Keratinocyte (primary cell): Measurements from ENCODE around the gene NCAM2. TPM values are rescaled to one million over a fixed set of nuclear protein-coding genes. Genes with fewer than 3 reads are reported as not detected.

Experiments
- DNase-seq: peaks from one replicate; pipeline ENCODE4 v3.0.0-alpha.2; 2011; ENCODE audit warnings: low read depth, missing footprints, low spot score
- FAIRE-seq: peaks from 2 replicates; lab custom pipeline; 2011; peaks lifted over from hg19 to GRCh38; lab: Jason Lieb, UNC
- H2AFZ ChIP-seq: 2 replicates; pipeline ENCODE4 v1.6.0; 2012; ENCODE audit warnings: low read length, control low read depth, inconsistent platforms; ENCODE audit not compliant: control insufficient read depth
- H3K27ac ChIP-seq: 2 replicates; pipeline ENCODE4 v1.5.1; 2011; ENCODE audit warnings: low read length; ENCODE audit not compliant: control insufficient read depth, insufficient read depth
- H3K27me3 ChIP-seq: 3 replicates; pipeline ENCODE4 v1.6.0; 2011; ENCODE audit warnings: low read length; ENCODE audit not compliant: control insufficient read depth, insufficient read depth; ENCODE audit errors: extremely low read depth
- H3K36me3 ChIP-seq, 2 experiments: 2 replicates in 1 of 2; 3 replicates in 1 of 2; pipeline ENCODE4 v1.5.1; 2011; ENCODE audit warnings: low read length in 2 of 2, mild to moderate bottlenecking in 1 of 2; ENCODE audit not compliant: control insufficient read depth in 2 of 2, insufficient read depth in 2 of 2; ENCODE audit errors: extremely low read depth in 1 of 2
- H3K4me1 ChIP-seq: 3 replicates; pipeline ENCODE4 v1.5.1; 2011; ENCODE audit warnings: low read length; ENCODE audit not compliant: control insufficient read depth, insufficient read depth; ENCODE audit errors: extremely low read depth
- H3K4me2 ChIP-seq: 3 replicates; pipeline ENCODE4 v1.6.0; 2011; ENCODE audit warnings: low read depth, low read length; ENCODE audit not compliant: control insufficient read depth, insufficient read depth; ENCODE audit errors: extremely low read depth
- H3K4me3 ChIP-seq, 3 experiments: fragments of 200-600 bp in 1 of 3; sonication (generic) in 1 of 3; 2 replicates in 2 of 3; 3 replicates in 1 of 3; pipeline ENCODE4 v1.5.1; 2011 to 2016; ENCODE audit warnings: low read length in 3 of 3, mild to moderate bottlenecking in 3 of 3, control low read depth in 2 of 3, inconsistent platforms in 1 of 3, low read depth in 1 of 3, mixed read lengths in 1 of 3, mixed run types in 1 of 3, moderate library complexity in 1 of 3; ENCODE audit not compliant: control insufficient read depth in 2 of 3, insufficient read depth in 2 of 3; ENCODE audit errors: extremely low read depth in 1 of 3
- H3K79me2 ChIP-seq: 2 replicates; pipeline ENCODE4 v1.6.0; 2012; ENCODE audit warnings: low read length; ENCODE audit not compliant: control insufficient read depth, insufficient read depth
- H3K9ac ChIP-seq: 3 replicates; pipeline ENCODE4 v1.6.0; 2011; ENCODE audit warnings: low read length; ENCODE audit not compliant: control insufficient read depth, insufficient read depth; ENCODE audit errors: extremely low read depth
- H3K9me1 ChIP-seq: 3 replicates; pipeline ENCODE4 v1.6.0; 2011; ENCODE audit warnings: low read length; ENCODE audit not compliant: control insufficient read depth, insufficient read depth; ENCODE audit errors: extremely low read depth
- H3K9me3 ChIP-seq: 2 replicates; pipeline ENCODE4 v1.5.1; 2012; ENCODE audit warnings: low read depth, low read length; ENCODE audit not compliant: control insufficient read depth
- H4K20me1 ChIP-seq: 3 replicates; pipeline ENCODE4 v1.6.0; 2011; ENCODE audit warnings: low read length; ENCODE audit not compliant: control insufficient read depth, insufficient read depth; ENCODE audit errors: extremely low read depth
- CTCF ChIP-seq, 3 experiments: IDR thresholded peaks in 1 of 3; conservative IDR thresholded peaks in 1 of 3; optimal IDR thresholded peaks in 1 of 3; 2 replicates in 2 of 3; 3 replicates in 1 of 3; pipeline versions ENCODE3 to v1.5.1; 2011; ENCODE audit warnings: low read length in 3 of 3, mild to moderate bottlenecking in 3 of 3, moderate library complexity in 2 of 3, control low read depth in 1 of 3, inconsistent platforms in 1 of 3; ENCODE audit not compliant: insufficient read depth in 2 of 3; ENCODE audit errors: extremely low read depth in 1 of 3
- EZH2 ChIP-seq: IDR thresholded peaks from one replicate; pipeline ENCODE4 v1.6.1; 2012; ENCODE audit warnings: inconsistent platforms, mild to moderate bottlenecking, low read length, moderate library complexity
- dilution Hi-C: fragments of 300-500 bp; cut with MboI; formaldehyde crosslinking; loops from one replicate; pipeline ENCODE4 v1.7.0; 2020; ENCODE audit warnings: low sequenced_read_pairs; ENCODE audit not compliant: extremely low pct_ligation_motif_present
- polyA plus RNA-seq, 5 experiments: library from polyadenylated mRNA; depleted of rRNA in 3 of 5; stranded (reverse) in 3 of 5; stranded (forward) in 1 of 5; unstranded in 1 of 5; fragments of >200 nt; gene quantifications; 1 replicate in 1 of 5; 2 replicates in 3 of 5; 3 replicates in 1 of 5; pipeline versions ENCODE4 v1.2.1 to v1.2.3, GENCODE V29; 2011 to 2012; ENCODE audit warnings: missing spikeins in 2 of 5, low read depth in 1 of 5, low replicate concordance in 1 of 5

The NCAM2 gene
- polyA plus RNA-seq, 1 donor (not counting 4 experiments of a cell fraction or from before 2014, with no cell fraction given): 0.16 TPM

GRCh38 chr21:21102896-21103295, 104.7 kb downstream of the NCAM2 start:
- no peaks in the 10 kb centered on the region for H3K27me3 ChIP-seq
- no peak overlapping the region for H3K27ac ChIP-seq
- dilution Hi-C loops: no loop called here
- no peaks in the 10 kb centered on the region for H3K79me2 ChIP-seq
- H2AFZ ChIP-seq: no peak overlapping the region
- no peak for DNase-seq
- no peak overlapping the region for H3K4me2 ChIP-seq
- H3K36me3 ChIP-seq: no peaks in the 10 kb centered on the region
- no peaks in the 10 kb centered on the region for H4K20me1 ChIP-seq
- FAIRE-seq: no peak
- H3K4me1 ChIP-seq: no peaks in the 10 kb centered on the region
- no peak overlapping the region for H3K9ac ChIP-seq
- H3K4me3 ChIP-seq: no peak overlapping the region
- H3K9me1 ChIP-seq: no peaks in the 10 kb centered on the region
- no peaks in the 10 kb centered on the region for H3K9me3 ChIP-seq
- no peak for TF ChIP-seq CTCF (optimal IDR thresholded peaks at IDR 0.05 in 1 of 3, IDR thresholded peaks at IDR 0.05 in 1 of 3, conservative IDR thresholded peaks at IDR 0.05 in 1 of 3; ENCODE audit: extremely low read depth in 1 of 3, insufficient read depth in 2 of 3, low read length in 3 of 3)
- TF ChIP-seq EZH2: no peak

DNA sequence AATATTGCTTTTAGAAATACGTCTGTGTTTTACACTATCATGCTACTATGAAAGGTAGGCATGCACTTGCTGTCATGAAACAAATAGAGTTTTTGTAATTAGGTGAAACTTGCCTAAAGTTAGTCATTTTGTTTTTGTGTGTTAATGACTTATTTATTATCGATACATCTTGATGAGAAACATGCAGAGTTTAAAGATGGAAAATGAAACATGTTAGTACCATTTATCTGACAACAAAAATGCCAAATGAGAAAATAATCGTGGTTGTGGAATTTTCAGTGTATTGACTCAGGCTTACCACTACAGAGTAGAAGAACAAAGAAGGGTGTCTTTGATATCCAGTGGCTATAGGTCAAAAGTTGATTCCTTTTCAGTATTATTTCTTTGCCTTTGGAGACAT, 105.5 kb downstream of the NCAM2 start:
- H3K27me3 ChIP-seq: no peaks in the 10 kb centered on the region
- H3K27ac ChIP-seq: no peak overlapping the region
- H3K79me2 ChIP-seq: no peaks in the 10 kb centered on the region
- no peak overlapping the region for H3K4me2 ChIP-seq
- no peak overlapping the region for H2AFZ ChIP-seq
- no peaks in the 10 kb centered on the region for H4K20me1 ChIP-seq
- DNase-seq: no peak
- no peak for FAIRE-seq
- no peak overlapping the region for H3K9ac ChIP-seq
- H3K9me1 ChIP-seq: no peaks in the 10 kb centered on the region
- no peaks in the 10 kb centered on the region for H3K4me1 ChIP-seq
- H3K4me3 ChIP-seq: no peak overlapping the region
- H3K9me3 ChIP-seq: no peaks in the 10 kb centered on the region
- dilution Hi-C loops: no loop called here
- H3K36me3 ChIP-seq: no peaks in the 10 kb centered on the region
- TF ChIP-seq CTCF (optimal IDR thresholded peaks at IDR 0.05 in 1 of 3, IDR thresholded peaks at IDR 0.05 in 1 of 3, conservative IDR thresholded peaks at IDR 0.05 in 1 of 3; ENCODE audit: extremely low read depth in 1 of 3, insufficient read depth in 2 of 3, low read length in 3 of 3): no peak
- no peak for TF ChIP-seq EZH2
